Measurements from ENCODE around the gene SULT2A1. TPM values are rescaled to one million over a fixed set of nuclear protein-coding genes. Genes with fewer than 3 reads are reported as not detected.
"Not testable (repeated sequence)": the region's sequence is repeated elsewhere in the genome, so short reads cannot be mapped to it uniquely, and the experiment has no call there.

The SULT2A1 gene
- total RNA-seq, 4 donors from 2014 or later: 0.32 TPM; not detected in 3

- WGBS: 43% methylated on average over 16 of the region's 34 CpGs
- no peak for TF ChIP-seq CTCF (IDR thresholded peaks at IDR 0.05)
- no peak for TF ChIP-seq POLR2AphosphoS5 (IDR thresholded peaks at IDR 0.05)
- no peak for TF ChIP-seq POLR2A (IDR thresholded peaks at IDR 0.05)
- TF ChIP-seq EP300 (IDR thresholded peaks at IDR 0.05): no peak
- H3K4me3 ChIP-seq: no peak overlapping the region
Measured at GRCh38 chr19:47860602-47861297, 25.4 kb downstream of the SULT2A1 start.

GRCh38 chr19:47859838-47860237 is 26.3 kb downstream of the SULT2A1 start:
- H3K4me1 ChIP-seq; H3K4me3 ChIP-seq; H3K27ac ChIP-seq; H3K9me3 ChIP-seq; DNase-seq (ENCODE audit: low spot score in 2 of 2); H3K36me3 ChIP-seq: not testable (repeated sequence)
- no CpG with 5 or more reads among the region's 17 CpGs for WGBS
- peaks cover 26% of the 10 kb centered on the region for H3K27me3 ChIP-seq

More at GRCh38 chr19:47860602-47861297, 25.4 kb downstream of the SULT2A1 start:
- Histone ChIP-seq H3K4me1 (no peaks in the 10 kb centered on the region), H3K27ac (no peak overlapping the region), H3K9me3 (no peaks in the 10 kb centered on the region), H3K36me3 (no peaks in the 10 kb centered on the region), H3K27me3 (peaks cover 21% of the 10 kb centered on the region)
- no peak for DNase-seq (ENCODE audit: low spot score in 2 of 2)

GRCh38 chr19:47858646-47859285 is 27.3 kb downstream of the SULT2A1 start, which contains the start of gene TPRX2:
Gene TPRX2, plus strand, starts transcription at chr19:47859235. Its CDS starts 12 bp downstream, at chr19:47859247.
- H3K4me3 ChIP-seq; H3K4me1 ChIP-seq; H3K36me3 ChIP-seq; H3K27ac ChIP-seq; H3K9me3 ChIP-seq; DNase-seq (ENCODE audit: low spot score in 2 of 2): not testable (repeated sequence)
- 86% methylated on average over 9 of the region's 9 CpGs for WGBS
- peaks cover 34% of the 10 kb centered on the region for H3K27me3 ChIP-seq

GRCh38 chr19:47858231-47858630 is 27.9 kb downstream of the SULT2A1 start:
- 79% methylated on average over 9 of the region's 9 CpGs for WGBS
- not testable (repeated sequence) for H3K36me3 ChIP-seq, H3K4me1 ChIP-seq, H3K4me3 ChIP-seq, H3K9me3 ChIP-seq, H3K27ac ChIP-seq
- peak in 1 of 2 donors; percentile 5 for DNase-seq (ENCODE audit: low spot score in 2 of 2)
- peaks cover 40% of the 10 kb centered on the region for H3K27me3 ChIP-seq

GRCh38 chr19:47854459-47854858 is 31.7 kb downstream of the SULT2A1 start:
- DNase-seq (ENCODE audit: low spot score in 2 of 2): no peak
- Histone ChIP-seq H3K36me3 (no peaks in the 10 kb centered on the region), H3K4me1 (no peaks in the 10 kb centered on the region), H3K27ac (no peak overlapping the region), H3K4me3 (no peak overlapping the region), H3K27me3 (peaks cover 60% of the 10 kb centered on the region), H3K9me3 (no peaks in the 10 kb centered on the region)
- 55% methylated on average over 4 of the region's 4 CpGs for WGBS
- TF ChIP-seq EP300 (IDR thresholded peaks at IDR 0.05) (no peak), CTCF (IDR thresholded peaks at IDR 0.05) (no peak), POLR2AphosphoS5 (IDR thresholded peaks at IDR 0.05) (no peak), POLR2A (IDR thresholded peaks at IDR 0.05) (no peak)

- Histone ChIP-seq H3K9me3 (no peaks in the 10 kb centered on the region), H3K36me3 (no peaks in the 10 kb centered on the region), H3K27me3 (peaks cover 74% of the 10 kb centered on the region), H3K4me1 (no peaks in the 10 kb centered on the region), H3K27ac (no peak overlapping the region), H3K4me3 (no peak overlapping the region)
- DNase-seq (ENCODE audit: low spot score in 2 of 2): no peak
- 57% methylated on average over 5 of the region's 5 CpGs for WGBS
- TF ChIP-seq POLR2AphosphoS5 (IDR thresholded peaks at IDR 0.05): no peak
- TF ChIP-seq EP300 (IDR thresholded peaks at IDR 0.05): no peak
- TF ChIP-seq POLR2A (IDR thresholded peaks at IDR 0.05): no peak
- TF ChIP-seq CTCF (IDR thresholded peaks at IDR 0.05): no peak
Measured at GRCh38 chr19:47853003-47853402, 33.1 kb downstream of the SULT2A1 start.
